ENCODE measurements around the gene TPSD1. TPM values are rescaled to one million over a fixed set of nuclear protein-coding genes. Genes with fewer than 3 reads are reported as not detected.

Gene TPSD1
- total RNA-seq, 1 experiment from 2014 or later = 0.26 TPM

GRCh38 chr16:1218930-1219611 is 36.8 kb upstream of the TPSD1 start:
- H3K9me3 ChIP-seq (ENCODE audit: control insufficient read depth, insufficient read depth, low read depth, low read length) = no peaks in the 10 kb centered on the region
- no peaks in the 10 kb centered on the region for H3K36me3 ChIP-seq (ENCODE audit: control insufficient read depth, insufficient read depth, low read length)
- DNase-seq (ENCODE audit: low read depth, low spot score) (no peak), ATAC-seq (no peak)
- H3K4me1 ChIP-seq (ENCODE audit: control insufficient read depth, insufficient read depth, low read length) = no peaks in the 10 kb centered on the region; the same call in 1 of the 2 replicates
- H3K27me3 ChIP-seq (ENCODE audit: control insufficient read depth, insufficient read depth, low read length) = no peaks in the 10 kb centered on the region
- TF ChIP-seq CTCF (IDR thresholded peaks at IDR 0.05) (no peak), POLR2AphosphoS5 (IDR thresholded peaks at IDR 0.05; ENCODE audit: low read depth, low read length) (no peak), REST (IDR thresholded peaks at IDR 0.05; ENCODE audit: insufficient read depth in 1 of 2, low read depth in 2 of 2, low read length in 1 of 2) (no peak), SIN3A (IDR thresholded peaks at IDR 0.05; ENCODE audit: borderline replicate concordance, insufficient read depth, low read depth, low read length) (no peak), TCF7L2 (IDR thresholded peaks at IDR 0.05; ENCODE audit: low read depth, low read length) (no peak)
- H3K27ac ChIP-seq (ENCODE audit: low read length) = no peak overlapping the region
- ChIA-PET CTCF (no interaction called here), POLR2A (no interaction called here)
- intact Hi-C loops (cut with micrococcal nuclease; ENCODE audit: unreplicated experiment) = no loop called here
- in situ Hi-C loops (cut with HindIII; ENCODE audit: low pct_unique_long_range_greater_than_20kb, low sequenced_read_pairs) = no loop called here
- H3K4me3 ChIP-seq (ENCODE audit: low read depth in 2 of 2, low read length in 2 of 2) = no peak overlapping the region
- no TSS peak for BruUV-seq (replicated peaks)

- H3K27me3 ChIP-seq (ENCODE audit: control insufficient read depth, insufficient read depth, low read length) = no peaks in the 10 kb centered on the region
- no peaks in the 10 kb centered on the region for H3K9me3 ChIP-seq (ENCODE audit: control insufficient read depth, insufficient read depth, low read depth, low read length)
- ATAC-seq (no peak), DNase-seq (ENCODE audit: low read depth, low spot score) (no peak)
- H3K4me3 ChIP-seq (ENCODE audit: low read depth in 2 of 2, low read length in 2 of 2) = no peak overlapping the region
- POLR2A ChIA-PET = no interaction called here
- TF ChIP-seq SIN3A (IDR thresholded peaks at IDR 0.05; ENCODE audit: borderline replicate concordance, insufficient read depth, low read depth, low read length) (no peak), CTCF (IDR thresholded peaks at IDR 0.05) (no peak), REST (IDR thresholded peaks at IDR 0.05; ENCODE audit: insufficient read depth in 1 of 2, low read depth in 2 of 2, low read length in 1 of 2) (no peak), TCF7L2 (IDR thresholded peaks at IDR 0.05; ENCODE audit: low read depth, low read length) (no peak), POLR2AphosphoS5 (IDR thresholded peaks at IDR 0.05; ENCODE audit: low read depth, low read length) (no peak)
- BruUV-seq (replicated peaks) = no TSS peak
- CTCF ChIA-PET = no interaction called here
- intact Hi-C loops (cut with micrococcal nuclease; ENCODE audit: unreplicated experiment) (no loop called here), in situ Hi-C loops (cut with HindIII; ENCODE audit: low pct_unique_long_range_greater_than_20kb, low sequenced_read_pairs) (no loop called here)
- H3K36me3 ChIP-seq (ENCODE audit: control insufficient read depth, insufficient read depth, low read length) = no peaks in the 10 kb centered on the region
- H3K27ac ChIP-seq (ENCODE audit: low read length) = no peak overlapping the region
- peaks cover 4% of the 10 kb centered on the region for H3K4me1 ChIP-seq (ENCODE audit: control insufficient read depth, insufficient read depth, low read length)
Measured at GRCh38 chr16:1220098-1220728, 35.7 kb upstream of the TPSD1 start.

Measured in Panc1 (cell line).